HG03457 (cell line): ENCODE data around the gene DOK7.
"Not testable (repeated sequence)": the region's sequence is repeated elsewhere in the genome, so short reads cannot be mapped to it uniquely, and the experiment has no call there.

Experiments
- ATAC-seq: cut with Tn5 transposase; IDR thresholded peaks from one replicate; pipeline ENCODE4 v1.9.1; 2021; ENCODE audit warnings: moderate number of reproducible peaks; ENCODE audit not compliant: unreplicated experiment

The DOK7 gene

GRCh38 chr4:3501126-3501824, 38.2 kb downstream of the DOK7 start:
- ATAC-seq: no peak

GRCh38 chr4:3501825-3502425, 38.8 kb downstream of the DOK7 start:
- no peak for ATAC-seq

GRCh38 chr4:3502941-3503936, 40.1 kb downstream of the DOK7 start:
- ATAC-seq: no peak

DNA sequence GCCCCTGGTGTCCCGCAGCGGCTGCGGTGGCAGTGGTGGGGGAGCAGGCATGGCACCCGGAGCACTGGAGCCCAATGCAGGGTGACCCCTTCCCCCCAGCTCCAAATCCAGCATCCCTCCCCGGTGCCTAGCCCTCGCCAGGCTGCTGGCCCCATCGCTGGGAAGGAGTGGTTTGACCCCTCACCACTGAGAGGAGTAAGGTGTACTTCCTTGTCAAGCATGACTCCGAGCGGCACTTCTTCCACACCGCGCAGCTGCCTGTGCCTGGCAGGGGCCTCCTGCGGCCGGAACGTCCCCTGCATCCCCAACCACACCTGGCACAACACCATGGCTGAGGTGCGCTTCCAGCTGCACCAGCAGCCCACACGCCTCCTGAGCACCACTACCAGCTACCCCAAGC, 42.1 kb downstream of the DOK7 start:
- ATAC-seq: no peak

GRCh38 chr4:3508542-3508941, 45.4 kb downstream of the DOK7 start:
- no peak for ATAC-seq

DNA sequence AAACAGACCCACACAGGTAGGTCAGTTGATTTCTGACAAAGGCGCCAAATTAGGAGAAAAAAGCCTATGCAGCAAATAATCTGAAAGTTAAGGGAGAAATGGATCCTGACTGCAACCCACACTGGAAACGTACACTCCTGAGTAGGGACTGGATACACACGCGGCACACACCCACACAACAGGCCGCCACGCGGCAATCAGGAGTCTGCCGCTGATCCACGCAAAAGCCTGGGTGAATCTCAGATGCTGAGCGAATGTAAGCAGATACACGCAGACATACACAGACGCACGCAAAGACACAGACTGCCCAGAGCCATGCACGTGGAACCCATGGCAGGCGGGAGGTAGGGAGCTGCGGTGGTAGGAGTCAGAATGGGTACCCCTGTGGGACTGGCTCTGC, 47.4 kb downstream of the DOK7 start:
- ATAC-seq: no peak

DNA sequence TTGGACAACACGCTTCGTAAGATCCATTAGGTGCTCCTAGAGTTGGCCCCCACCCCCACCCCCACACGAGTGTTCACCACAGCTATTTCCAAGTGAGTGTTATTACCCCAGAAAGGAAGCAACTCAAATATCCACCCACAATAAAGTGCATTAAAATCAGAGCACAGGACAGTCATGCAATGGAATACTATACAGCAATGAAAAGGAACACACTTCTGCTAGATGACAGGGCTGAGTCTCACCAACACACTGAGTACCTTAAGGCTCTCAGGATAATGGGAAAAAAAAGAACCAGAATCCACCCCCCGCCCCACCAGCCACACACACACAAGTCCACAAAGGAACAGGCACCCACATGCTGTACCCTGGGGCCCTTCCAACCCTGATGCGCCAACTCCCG, 48.1 kb downstream of the DOK7 start:
- no peak for ATAC-seq

GRCh38 chr4:3511601-3512000, 48.5 kb downstream of the DOK7 start:
- ATAC-seq: not testable (repeated sequence)

DNA sequence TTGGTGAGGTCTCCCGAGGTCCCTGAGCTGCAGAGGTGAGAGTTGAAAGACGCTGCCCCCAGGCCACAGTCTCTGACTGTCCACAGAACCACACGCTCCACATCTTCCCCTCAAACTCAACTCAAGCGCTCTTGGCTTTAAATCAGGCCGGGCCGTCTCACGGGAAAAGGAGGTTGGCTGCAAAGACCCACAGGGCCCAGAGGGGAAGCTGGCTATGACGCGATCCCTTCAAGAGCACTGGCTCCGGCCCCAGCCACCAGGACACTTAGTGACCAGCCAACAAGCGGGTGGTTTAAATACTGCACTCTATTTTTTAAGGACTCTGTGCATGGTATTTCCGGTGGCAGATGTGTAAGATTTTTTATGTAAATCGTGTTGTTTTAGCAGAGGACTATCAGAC, 49.2 kb downstream of the DOK7 start:
- ATAC-seq: no peak

DNA sequence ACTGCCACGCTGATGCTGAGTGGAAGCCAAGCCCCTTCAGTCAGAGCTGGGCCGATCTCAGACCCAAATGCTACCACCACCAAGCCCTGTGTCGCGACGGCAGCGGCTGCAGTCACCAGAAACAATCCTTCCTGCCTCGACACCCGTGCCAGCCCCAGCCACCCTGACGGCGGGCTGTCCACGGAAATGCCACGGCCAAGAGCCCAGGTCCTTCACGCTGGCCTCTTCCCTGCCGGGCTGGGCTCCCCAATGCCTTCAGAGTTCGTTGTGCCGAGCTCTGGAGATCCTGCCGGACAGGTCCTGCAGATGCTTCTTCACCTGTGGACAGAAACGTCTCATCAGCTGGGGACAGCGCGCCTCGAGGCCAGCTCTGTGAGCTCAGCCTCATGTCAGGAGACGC, 49.6 kb downstream of the DOK7 start:
- no peak for ATAC-seq

DNA sequence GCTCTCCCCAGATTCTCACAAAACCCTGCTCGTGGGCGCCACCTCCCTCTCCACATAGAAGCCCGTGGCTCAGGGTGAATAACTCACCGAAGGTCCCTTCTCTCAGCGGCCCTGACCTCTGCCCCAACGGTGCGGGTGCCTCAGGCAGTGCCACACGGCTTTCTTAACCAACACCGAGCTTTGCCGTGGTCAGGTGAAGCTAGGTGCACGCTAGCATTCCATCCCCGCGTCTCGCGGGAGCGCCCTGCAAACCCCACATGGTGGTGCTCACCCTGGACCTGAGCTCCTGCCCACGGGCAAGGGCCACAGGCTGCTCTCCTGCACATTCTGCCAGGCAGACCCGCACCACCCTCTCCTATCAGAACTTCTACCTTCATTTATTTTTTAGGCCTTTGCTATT, 50.7 kb downstream of the DOK7 start:
- ATAC-seq: no peak

GRCh38 chr4:3514221-3514780, 51.2 kb downstream of the DOK7 start:
- ATAC-seq: no peak

GRCh38 chr4:3514806-3515501, 51.8 kb downstream of the DOK7 start:
- no peak for ATAC-seq

GRCh38 chr4:3515646-3516045, 52.5 kb downstream of the DOK7 start:
- no peak for ATAC-seq

- ATAC-seq: no peak
Measured at GRCh38 chr4:3516061-3516835, 53.1 kb downstream of the DOK7 start.

GRCh38 chr4:3516836-3517730, 54.0 kb downstream of the DOK7 start:
- ATAC-seq: no peak

- ATAC-seq: no peak
Measured at GRCh38 chr4:3517731-3518510, 54.8 kb downstream of the DOK7 start.

DNA sequence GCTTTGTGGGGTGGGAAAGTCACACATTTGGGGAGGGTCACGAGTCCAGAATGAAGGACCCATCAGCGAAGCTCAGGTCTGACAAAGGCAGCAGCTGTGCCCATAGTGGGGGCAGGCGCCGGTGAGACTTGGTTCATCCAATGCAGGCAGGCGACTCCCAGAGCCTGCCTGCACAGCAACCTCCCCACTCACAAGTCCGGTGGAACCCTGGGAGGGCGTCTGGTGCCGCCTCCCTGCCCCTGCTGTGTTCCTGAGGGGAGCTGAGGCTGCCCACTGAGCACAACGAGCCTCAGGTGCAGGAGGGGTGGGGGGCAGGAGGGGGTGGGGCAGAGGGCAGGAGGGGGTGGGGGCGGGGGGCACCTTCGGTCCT, 55.4 kb downstream of the DOK7 start:
- no peak for ATAC-seq
